Astrocyte (in vitro differentiated cells and primary cell): ENCODE data around the gene PPIF. TPM values are rescaled to one million over a fixed set of nuclear protein-coding genes. Genes with fewer than 3 reads are reported as not detected.
A peak's percentile ranks its signal among the peaks of the same experiment; 100 is the strongest.

Experiments used
- DNase-seq: peaks from one replicate; pipeline ENCODE4 v3.0.0-alpha.2; 2010; ENCODE audit warnings: low read depth
- FAIRE-seq: peaks from 2 replicates; lab custom pipeline; 2011; peaks lifted over from hg19 to GRCh38; lab: Jason Lieb, UNC
- H2AFZ ChIP-seq: 2 replicates; pipeline ENCODE4 v1.6.0; 2012; ENCODE audit warnings: low read depth, low read length, inconsistent platforms
- H3K27ac ChIP-seq: 2 replicates; pipeline ENCODE4 v1.5.1; 2011; ENCODE audit warnings: low read depth, low read length, inconsistent platforms
- H3K27me3 ChIP-seq: 2 replicates; pipeline ENCODE4 v1.6.0; 2011; ENCODE audit warnings: low read length, inconsistent platforms; ENCODE audit not compliant: insufficient read depth
- H3K36me3 ChIP-seq: 2 replicates; pipeline ENCODE4 v1.5.1; 2011; ENCODE audit warnings: low read length, inconsistent platforms; ENCODE audit not compliant: insufficient read depth
- H3K4me1 ChIP-seq: 2 replicates; pipeline ENCODE4 v1.5.1; 2011; ENCODE audit warnings: low read length, inconsistent platforms; ENCODE audit not compliant: insufficient read depth
- H3K4me2 ChIP-seq: 2 replicates; pipeline ENCODE4 v1.6.0; 2012; ENCODE audit warnings: low read length, inconsistent platforms
- H3K4me3 ChIP-seq: 2 replicates; pipeline ENCODE4 v1.5.1; 2011; ENCODE audit warnings: low read depth, mild to moderate bottlenecking, low read length, inconsistent platforms; ENCODE audit not compliant: insufficient read depth
- H3K79me2 ChIP-seq: 2 replicates; pipeline ENCODE4 v1.6.0; 2012; ENCODE audit warnings: mild to moderate bottlenecking, low read length, inconsistent platforms; ENCODE audit not compliant: insufficient read depth
- H3K9ac ChIP-seq: 2 replicates; pipeline ENCODE4 v1.6.0; 2012; ENCODE audit warnings: mild to moderate bottlenecking, low read length, inconsistent platforms
- H3K9me3 ChIP-seq: 2 replicates; pipeline ENCODE4 v1.5.1; 2012; ENCODE audit warnings: low read depth, mild to moderate bottlenecking, low read length, inconsistent platforms; ENCODE audit not compliant: insufficient read depth
- H4K20me1 ChIP-seq: 2 replicates; pipeline ENCODE4 v1.6.0; 2012; ENCODE audit warnings: low read length, inconsistent platforms; ENCODE audit not compliant: insufficient read depth
- H3K27ac Mint-ChIP-seq: one replicate; pipeline ENCODE4 v1.8.0; 2021; ENCODE audit warnings: mild to moderate bottlenecking, mixed read lengths; ENCODE audit not compliant: unreplicated experiment
- H3K27me3 Mint-ChIP-seq: one replicate; pipeline ENCODE4 v1.8.0; 2021; ENCODE audit warnings: low read depth, mixed read lengths; ENCODE audit not compliant: unreplicated experiment
- H3K36me3 Mint-ChIP-seq: one replicate; pipeline ENCODE4 v1.8.0; 2021; ENCODE audit warnings: low read depth, mixed read lengths; ENCODE audit not compliant: unreplicated experiment
- H3K4me1 Mint-ChIP-seq: one replicate; pipeline ENCODE4 v1.8.0; 2021; ENCODE audit warnings: low read depth, mixed read lengths; ENCODE audit not compliant: unreplicated experiment
- H3K4me3 Mint-ChIP-seq: one replicate; pipeline ENCODE4 v1.8.0; 2021; ENCODE audit warnings: mild to moderate bottlenecking, moderate library complexity, mixed read lengths; ENCODE audit not compliant: unreplicated experiment
- H3K9me3 Mint-ChIP-seq: one replicate; pipeline ENCODE4 v1.8.0; 2021; ENCODE audit warnings: mild to moderate bottlenecking, mixed read lengths; ENCODE audit not compliant: unreplicated experiment
- CTCF ChIP-seq: IDR thresholded peaks from 2 replicates; pipeline ENCODE4 v1.5.1; 2011; ENCODE audit warnings: low read depth, mild to moderate bottlenecking, inconsistent platforms, low read length, moderate library complexity; ENCODE audit not compliant: insufficient read depth
- EZH2 ChIP-seq: IDR thresholded peaks from 2 replicates; pipeline ENCODE4 v1.6.1; 2012; ENCODE audit warnings: mild to moderate bottlenecking, low read length, inconsistent platforms; ENCODE audit not compliant: insufficient read depth
- total RNA-seq: library from RNA; stranded (reverse); gene quantifications from 2 replicates; pipeline ENCODE4 v1.2.1, GENCODE V29; 2021

The PPIF gene
- total RNA-seq, 1 donor from 2014 or later: 31.7 TPM

- peak overlapping the region; percentile 74 for H3K4me2 ChIP-seq
- no peak overlapping the region for H3K27ac Mint-ChIP-seq
- no peak for FAIRE-seq
These were observed 56.4 kb downstream of the PPIF start for GRCh38 chr10:79403441-79404230.

GRCh38 chr10:79404231-79404609, 57.0 kb downstream of the PPIF start:
- H3K36me3 ChIP-seq: no peaks in the 10 kb centered on the region
- H3K27ac Mint-ChIP-seq: no peak overlapping the region
- peaks cover 63% of the 10 kb centered on the region for H3K4me1 ChIP-seq
- no peaks in the 10 kb centered on the region for H3K27me3 ChIP-seq
- no peaks in the 10 kb centered on the region for H3K9me3 ChIP-seq
- no peaks in the 10 kb centered on the region for H3K9me3 Mint-ChIP-seq
- H4K20me1 ChIP-seq: peaks cover 57% of the 10 kb centered on the region
- H2AFZ ChIP-seq: no peak overlapping the region
- H3K4me3 Mint-ChIP-seq: no peak overlapping the region
- peaks cover 36% of the 10 kb centered on the region for H3K4me1 Mint-ChIP-seq
- H3K27me3 Mint-ChIP-seq: peaks cover 3% of the 10 kb centered on the region
- FAIRE-seq: no peak
- peak overlapping the region; percentile 74 for H3K4me2 ChIP-seq
- peak overlapping the region; percentile 58 for H3K9ac ChIP-seq
- H3K27ac ChIP-seq: peak overlapping the region; percentile 64
- H3K79me2 ChIP-seq: peaks cover 18% of the 10 kb centered on the region
- peaks cover 10% of the 10 kb centered on the region for H3K36me3 Mint-ChIP-seq
- TF ChIP-seq CTCF (no peak), EZH2 (no peak)
- DNase-seq: peak; percentile 74
- no peak overlapping the region for H3K4me3 ChIP-seq

More at GRCh38 chr10:79403441-79404230, 56.4 kb downstream of the PPIF start:
- Mint-ChIP-seq H3K9me3 (no peaks in the 10 kb centered on the region), H3K36me3 (peaks cover 7% of the 10 kb centered on the region), H3K27me3 (peaks cover 2% of the 10 kb centered on the region), H3K4me3 (no peak overlapping the region), H3K4me1 (peaks cover 40% of the 10 kb centered on the region)
- Histone ChIP-seq H3K9ac (peak overlapping the region; percentile 58), H2AFZ (no peak overlapping the region), H3K27ac (peak overlapping the region; percentile 64), H3K79me2 (peaks cover 18% of the 10 kb centered on the region), H4K20me1 (peaks cover 51% of the 10 kb centered on the region), H3K36me3 (no peaks in the 10 kb centered on the region), H3K4me3 (no peak overlapping the region), H3K4me1 (peaks cover 68% of the 10 kb centered on the region), H3K27me3 (no peaks in the 10 kb centered on the region), H3K9me3 (no peaks in the 10 kb centered on the region)
- TF ChIP-seq EZH2 (no peak), CTCF (no peak)
- peak; percentile 42 for DNase-seq

GRCh38 chr10:79404690-79405131, 57.4 kb downstream of the PPIF start:
- Mint-ChIP-seq H3K4me1 (peaks cover 32% of the 10 kb centered on the region), H3K36me3 (peaks cover 10% of the 10 kb centered on the region)

More at GRCh38 chr10:79404690-79405131, 57.4 kb downstream of the PPIF start:
- no peaks in the 10 kb centered on the region for H3K9me3 ChIP-seq
- peaks cover 58% of the 10 kb centered on the region for H3K4me1 ChIP-seq
- H2AFZ ChIP-seq: no peak overlapping the region
- no peaks in the 10 kb centered on the region for H3K36me3 ChIP-seq
- H3K4me3 Mint-ChIP-seq: no peak overlapping the region
- no peak for FAIRE-seq
- H4K20me1 ChIP-seq: peaks cover 57% of the 10 kb centered on the region
- H3K27ac ChIP-seq: no peak overlapping the region
- no peaks in the 10 kb centered on the region for H3K9me3 Mint-ChIP-seq
- H3K9ac ChIP-seq: no peak overlapping the region
- no peak for TF ChIP-seq EZH2
- H3K4me2 ChIP-seq: peak overlapping the region; percentile 74
- no peak for DNase-seq
- no peaks in the 10 kb centered on the region for H3K27me3 ChIP-seq
- H3K4me3 ChIP-seq: no peak overlapping the region
- H3K27ac Mint-ChIP-seq: no peak overlapping the region
- H3K79me2 ChIP-seq: peaks cover 20% of the 10 kb centered on the region
- peaks cover 3% of the 10 kb centered on the region for H3K27me3 Mint-ChIP-seq

Other genes with a start within 250 kb of the PPIF start
- gene ZCCHC24, start 98.2 kb downstream of the PPIF start, total RNA-seq: 21.4 and 26.2 TPM in 2 replicates
- gene EIF5AL1, start 165.1 kb downstream of the PPIF start, total RNA-seq: 1.0 and 1.1 TPM in 2 replicates
- not detected in 2 replicates for gene SFTPA2, start 212.9 kb downstream of the PPIF start, total RNA-seq